ENCODE measurements around the gene RAB34.

DNA sequence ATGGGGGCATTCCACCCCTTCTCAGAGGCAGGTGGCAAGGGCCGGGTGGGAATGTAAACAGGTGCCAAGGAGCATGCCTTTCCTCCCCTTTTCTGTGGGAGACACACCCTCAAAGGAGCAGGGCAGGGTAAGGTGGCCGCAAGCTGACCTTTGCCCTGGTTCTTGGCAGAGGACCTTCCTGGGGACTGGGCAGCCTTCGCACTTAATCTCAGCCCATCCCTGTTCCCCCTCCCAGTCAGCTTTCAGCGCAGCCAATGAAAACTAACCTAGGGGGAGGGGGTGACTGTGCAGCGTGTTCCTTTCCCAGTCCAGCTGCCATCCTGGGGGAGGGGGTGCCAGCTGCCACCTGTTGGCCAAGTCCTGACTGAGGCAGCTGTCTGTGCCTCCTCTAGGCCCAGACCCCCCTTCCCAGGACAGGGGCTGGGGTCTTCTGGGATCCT, 29.0 kb upstream of the RAB34 start:
- TF ChIP-seq CTCF (IDR thresholded peaks at IDR 0.05; ENCODE audit: extremely low read depth in 1 of 2, insufficient read depth in 1 of 2, low read depth in 1 of 2, low read length in 2 of 2), result no peak
- no peak for TF ChIP-seq MAX (IDR thresholded peaks at IDR 0.05; ENCODE audit: insufficient read depth, insufficient read length)
- TF ChIP-seq POLR2A (IDR thresholded peaks at IDR 0.05; ENCODE audit: low read depth, low read length), result no peak
- no peak for TF ChIP-seq FOS (IDR thresholded peaks at IDR 0.05; ENCODE audit: borderline replicate concordance, insufficient read depth, low read length)
- no peak for TF ChIP-seq EZH2 (IDR thresholded peaks at IDR 0.05; ENCODE audit: borderline replicate concordance, low read depth, low read length, severe bottlenecking)
- TF ChIP-seq POLR2AphosphoS5 (IDR thresholded peaks at IDR 0.05; ENCODE audit: insufficient read depth, low read depth, low read length), result no peak
- no peak for TF ChIP-seq JUN (IDR thresholded peaks at IDR 0.05; ENCODE audit: borderline replicate concordance, insufficient read depth, insufficient read length, low read depth)
- no peak for TF ChIP-seq MYC (IDR thresholded peaks at IDR 0.05; ENCODE audit: low read depth, low read length)

Data from endothelial cell of umbilical vein (primary cell).